DND-41 (cell line): Measurements from ENCODE around the gene DIS3L2.

ENCODE experiments used
- ATAC-seq: fragments of 200-7000 bp; cut with Tn5 transposase; 3 replicates; pipeline ENCODE4 v1.9.1; 2021; ENCODE audit warnings: low read depth; ENCODE audit not compliant: insufficient read depth
- DNase-seq: peaks from one replicate; pipeline ENCODE4 v3.0.0-alpha.2; 2020
- H2AFZ ChIP-seq: 2 replicates; pipeline ENCODE4 v1.6.0; 2012; ENCODE audit warnings: low read depth, low read length
- H3K27ac ChIP-seq: 2 replicates; pipeline ENCODE4 v1.5.1; 2012; ENCODE audit warnings: low read length, inconsistent platforms
- H3K27me3 ChIP-seq: fragments of 200-600 bp; sonication (generic); 2 replicates; pipeline ENCODE4 v1.6.0; 2012; ENCODE audit warnings: low read length, mild to moderate bottlenecking, inconsistent platforms; ENCODE audit not compliant: insufficient read depth, poor library complexity
- H3K36me3 ChIP-seq: 2 replicates; pipeline ENCODE4 v1.5.1; 2012; ENCODE audit warnings: low read length, inconsistent platforms; ENCODE audit not compliant: insufficient read depth
- H3K4me1 ChIP-seq: 2 replicates; pipeline ENCODE4 v1.5.1; 2012; ENCODE audit warnings: mild to moderate bottlenecking, low read length; ENCODE audit not compliant: insufficient read depth
- H3K4me2 ChIP-seq: 2 replicates; pipeline ENCODE4 v1.6.0; 2012; ENCODE audit warnings: mild to moderate bottlenecking, moderate library complexity, low read length, inconsistent platforms; ENCODE audit not compliant: insufficient read depth
- H3K4me3 ChIP-seq, 2 experiments: fragments of 200-600 bp in 1 of 2; shearing (Covaris generic) in 1 of 2; 2 replicates each; pipeline ENCODE4 v1.5.1; 2012 to 2016; ENCODE audit warnings: inconsistent platforms in 2 of 2, low read length in 2 of 2, mild to moderate bottlenecking in 2 of 2, low read depth in 1 of 2, moderate library complexity in 1 of 2
- H3K79me2 ChIP-seq: 2 replicates; pipeline ENCODE4 v1.6.0; 2012; ENCODE audit warnings: low read length, inconsistent platforms; ENCODE audit not compliant: insufficient read depth
- H3K9ac ChIP-seq: 2 replicates; pipeline ENCODE4 v1.6.0; 2012; ENCODE audit warnings: low read depth, mild to moderate bottlenecking, inconsistent platforms, low read length, moderate library complexity
- H3K9me3 ChIP-seq: 2 replicates; pipeline ENCODE4 v1.5.1; 2012; ENCODE audit warnings: low read length, moderate library complexity, mild to moderate bottlenecking, inconsistent platforms; ENCODE audit not compliant: insufficient read depth, severe bottlenecking
- H4K20me1 ChIP-seq: 2 replicates; pipeline ENCODE4 v1.6.0; 2012; ENCODE audit warnings: low read length; ENCODE audit not compliant: insufficient read depth
- CTCF ChIP-seq: IDR thresholded peaks from 2 replicates; pipeline ENCODE4 v1.5.1; 2012; ENCODE audit warnings: borderline replicate concordance, low read length, moderate library complexity, mild to moderate bottlenecking; ENCODE audit not compliant: poor library complexity, severe bottlenecking; ENCODE audit errors: extremely low read depth
- EZH2 ChIP-seq: IDR thresholded peaks from 3 replicates; pipeline ENCODE4 v1.6.1; 2012; ENCODE audit warnings: borderline replicate concordance, low read depth, mild to moderate bottlenecking, moderate library complexity, low read length, inconsistent platforms; ENCODE audit not compliant: severe bottlenecking

Gene DIS3L2

GRCh38 chr2:232014681-232015080, 53.2 kb downstream of the DIS3L2 start:
- no peak overlapping the region for H3K4me3 ChIP-seq
- no peaks in the 10 kb centered on the region for H3K9me3 ChIP-seq
- H3K9ac ChIP-seq, result no peak overlapping the region
- H3K27ac ChIP-seq, result no peak overlapping the region
- peaks cover 15% of the 10 kb centered on the region for H3K79me2 ChIP-seq
- no peak for DNase-seq
- no peak overlapping the region for H3K4me2 ChIP-seq
- TF ChIP-seq EZH2 (no peak), CTCF (no peak)
- H3K4me1 ChIP-seq, result no peaks in the 10 kb centered on the region
- H2AFZ ChIP-seq, result no peak overlapping the region
- peaks cover 34% of the 10 kb centered on the region; the same call in 1 of the 2 replicates for H3K36me3 ChIP-seq
- H4K20me1 ChIP-seq, result peaks cover 8% of the 10 kb centered on the region; the same call in 1 of the 2 replicates
- H3K27me3 ChIP-seq, result no peaks in the 10 kb centered on the region
- ATAC-seq, result no peak

GRCh38 chr2:232018181-232018580, 56.7 kb downstream of the DIS3L2 start:
- 0 out of 2 replicates have a peak, but pooled peaks cover 5% of the 10 kb centered on the region for H3K79me2 ChIP-seq
- 0 out of 2 replicates have a peak, but pooled peaks cover 4% of the 10 kb centered on the region for H4K20me1 ChIP-seq
- no peaks in the 10 kb centered on the region for H3K4me1 ChIP-seq
- no peak for TF ChIP-seq CTCF
- TF ChIP-seq EZH2, result no peak
- DNase-seq (no peak), ATAC-seq (no peak)
- H3K4me2 ChIP-seq, result no peak overlapping the region
- H3K27ac ChIP-seq, result no peak overlapping the region
- H2AFZ ChIP-seq, result no peak overlapping the region
- H3K4me3 ChIP-seq, result no peak overlapping the region
- H3K9ac ChIP-seq, result no peak overlapping the region
- H3K9me3 ChIP-seq, result no peaks in the 10 kb centered on the region
- no peaks in the 10 kb centered on the region for H3K27me3 ChIP-seq
- peaks cover 56% of the 10 kb centered on the region; the same call in 1 of the 2 replicates for H3K36me3 ChIP-seq

GRCh38 chr2:232022718-232023117, 61.2 kb downstream of the DIS3L2 start:
- Histone ChIP-seq H3K36me3 (peaks cover 60% of the 10 kb centered on the region), H2AFZ (no peak overlapping the region), H3K9me3 (no peaks in the 10 kb centered on the region), H4K20me1 (no peaks in the 10 kb centered on the region), H3K79me2 (no peaks in the 10 kb centered on the region), H3K4me2 (no peak overlapping the region), H3K4me3 (no peak overlapping the region), H3K9ac (no peak overlapping the region), H3K27ac (no peak overlapping the region), H3K27me3 (no peaks in the 10 kb centered on the region), H3K4me1 (no peaks in the 10 kb centered on the region)
- DNase-seq, result no peak
- TF ChIP-seq CTCF, result no peak
- TF ChIP-seq EZH2, result no peak
- ATAC-seq, result no peak

- H3K27ac ChIP-seq, result no peak overlapping the region
- TF ChIP-seq EZH2 (no peak), CTCF (no peak)
- no peaks in the 10 kb centered on the region for H3K4me1 ChIP-seq
- H3K79me2 ChIP-seq, result no peaks in the 10 kb centered on the region
- no peak overlapping the region for H3K9ac ChIP-seq
- no peak for ATAC-seq
- no peak for DNase-seq
- H2AFZ ChIP-seq, result no peak overlapping the region
- no peak overlapping the region for H3K4me2 ChIP-seq
- peaks cover 59% of the 10 kb centered on the region for H3K36me3 ChIP-seq
- H3K4me3 ChIP-seq, result no peak overlapping the region
- H3K27me3 ChIP-seq, result no peaks in the 10 kb centered on the region
- no peaks in the 10 kb centered on the region for H4K20me1 ChIP-seq
- no peaks in the 10 kb centered on the region for H3K9me3 ChIP-seq
These were observed 61.9 kb downstream of the DIS3L2 start for GRCh38 chr2:232023426-232023825.
